Measurements from ENCODE around the gene CWF19L2. TPM values are rescaled to one million over a fixed set of nuclear protein-coding genes. Genes with fewer than 3 reads are reported as not detected.
"Not testable (repeated sequence)": the region's sequence is repeated elsewhere in the genome, so short reads cannot be mapped to it uniquely, and the experiment has no call there.

The CWF19L2 gene
- total RNA-seq, 4 donors from 2014 or later = 14.9 to 47.3 (median 26.7) TPM

DNA sequence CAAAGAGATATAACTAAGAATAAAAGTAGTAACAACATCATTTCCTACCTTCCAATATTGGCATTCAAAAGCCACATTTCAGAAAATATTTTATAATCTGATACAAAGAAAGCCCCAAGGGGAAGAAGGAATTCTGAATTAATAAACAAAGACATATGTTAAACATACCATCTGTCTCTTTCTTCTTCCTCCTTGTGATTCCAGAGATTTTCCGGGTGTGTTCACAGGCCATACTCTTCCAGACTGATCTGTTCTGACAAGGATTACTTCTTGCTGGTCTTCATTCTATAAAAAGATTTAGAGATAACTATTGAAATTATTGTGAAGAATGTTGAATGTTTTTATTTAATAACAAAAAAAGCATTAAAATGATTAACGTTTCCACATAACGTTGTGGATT is 65.0 kb downstream of the CWF19L2 start:
- Histone ChIP-seq H3K36me3 (peaks cover 0 to 53% of the 10 kb centered on the region in 2 donors), H3K9me3 (no peaks in the 10 kb centered on the region), H3K27ac (no peak overlapping the region), H3K27me3 (no peaks in the 10 kb centered on the region), H3K4me1 (no peaks in the 10 kb centered on the region), H3K4me3 (no peak overlapping the region)
- WGBS, 2 donors (ENCODE audit: low coverage in 1 of 2) = 70 to 75% methylated on average over 3 of the region's 3 CpGs
- TF ChIP-seq EP300 (IDR thresholded peaks at IDR 0.05) (no peak), POLR2AphosphoS5 (IDR thresholded peaks at IDR 0.05) (no peak), POLR2A (IDR thresholded peaks at IDR 0.05) (no peak)
- TF ChIP-seq, protein P1, sequence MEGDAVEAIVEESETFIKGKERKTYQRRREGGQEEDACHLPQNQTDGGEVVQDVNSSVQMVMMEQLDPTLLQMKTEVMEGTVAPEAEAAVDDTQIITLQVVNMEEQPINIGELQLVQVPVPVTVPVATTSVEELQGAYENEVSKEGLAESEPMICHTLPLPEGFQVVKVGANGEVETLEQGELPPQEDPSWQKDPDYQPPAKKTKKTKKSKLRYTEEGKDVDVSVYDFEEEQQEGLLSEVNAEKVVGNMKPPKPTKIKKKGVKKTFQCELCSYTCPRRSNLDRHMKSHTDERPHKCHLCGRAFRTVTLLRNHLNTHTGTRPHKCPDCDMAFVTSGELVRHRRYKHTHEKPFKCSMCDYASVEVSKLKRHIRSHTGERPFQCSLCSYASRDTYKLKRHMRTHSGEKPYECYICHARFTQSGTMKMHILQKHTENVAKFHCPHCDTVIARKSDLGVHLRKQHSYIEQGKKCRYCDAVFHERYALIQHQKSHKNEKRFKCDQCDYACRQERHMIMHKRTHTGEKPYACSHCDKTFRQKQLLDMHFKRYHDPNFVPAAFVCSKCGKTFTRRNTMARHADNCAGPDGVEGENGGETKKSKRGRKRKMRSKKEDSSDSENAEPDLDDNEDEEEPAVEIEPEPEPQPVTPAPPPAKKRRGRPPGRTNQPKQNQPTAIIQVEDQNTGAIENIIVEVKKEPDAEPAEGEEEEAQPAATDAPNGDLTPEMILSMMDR (IDR thresholded peaks at IDR 0.05) = no peak
- ATAC-seq = no peak

DNA sequence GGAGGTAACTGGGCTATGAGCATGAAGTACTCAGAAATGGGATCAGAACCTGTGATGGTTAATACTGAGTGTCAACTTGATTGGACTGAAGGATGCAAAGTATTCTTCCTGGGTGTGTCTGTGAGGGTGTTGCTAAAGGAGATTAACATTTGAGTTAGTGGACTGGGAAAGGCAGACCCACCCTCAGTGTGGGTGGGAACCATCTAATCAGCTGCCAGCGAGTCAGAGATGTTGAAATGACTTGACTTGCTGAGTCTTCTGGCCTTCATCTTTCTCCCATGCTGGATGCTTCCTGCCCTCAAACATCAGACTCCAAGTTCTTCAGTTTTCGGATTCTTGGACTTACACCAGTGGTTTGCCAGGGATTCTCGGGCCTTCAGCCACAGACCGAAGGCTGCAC is 66.9 kb downstream of the CWF19L2 start:
- not testable (repeated sequence) for ATAC-seq, H3K4me1 ChIP-seq, H3K4me3 ChIP-seq, H3K9me3 ChIP-seq, H3K27ac ChIP-seq, H3K27me3 ChIP-seq
- WGBS, 2 donors (ENCODE audit: low coverage in 1 of 2) = 100% methylated on average over 1 to 3 of the region's 4 CpGs
- H3K36me3 ChIP-seq = peaks cover 0 to 51% of the 10 kb centered on the region in 2 donors

DNA sequence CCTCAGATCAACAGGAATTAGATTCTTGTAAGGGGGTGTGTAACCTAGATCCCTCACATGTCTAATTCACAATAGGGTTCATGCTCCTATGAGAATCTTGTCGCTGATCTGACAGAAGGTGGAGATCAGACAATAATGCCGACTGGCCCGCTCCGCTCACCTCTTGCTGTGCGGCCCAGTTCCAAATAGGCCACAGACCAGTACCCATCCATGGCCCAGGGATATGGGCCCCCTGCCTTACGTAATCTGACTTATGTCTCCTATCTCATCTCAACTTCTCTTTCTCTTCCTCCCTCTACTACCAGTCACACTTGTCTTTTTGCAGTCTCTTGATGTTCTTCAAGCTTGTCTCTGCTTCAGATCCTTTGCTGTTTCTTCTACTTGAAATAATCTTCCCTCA is 70.0 kb downstream of the CWF19L2 start:
- Histone ChIP-seq H3K27ac (no peak overlapping the region), H3K4me3 (no peak overlapping the region), H3K27me3 (no peaks in the 10 kb centered on the region), H3K9me3 (no peaks in the 10 kb centered on the region), H3K4me1 (no peaks in the 10 kb centered on the region), H3K36me3 (peaks cover 0 to 57% of the 10 kb centered on the region in 2 donors)
- TF ChIP-seq POLR2AphosphoS5 (IDR thresholded peaks at IDR 0.05) (no peak), POLR2A (IDR thresholded peaks at IDR 0.05) (no peak)
- TF ChIP-seq, protein P1 (IDR thresholded peaks at IDR 0.05) = no peak
- WGBS, 2 donors (ENCODE audit: low coverage in 1 of 2) = 87 to 96% methylated on average over 6 of the region's 6 CpGs
- no peak for ATAC-seq

DNA sequence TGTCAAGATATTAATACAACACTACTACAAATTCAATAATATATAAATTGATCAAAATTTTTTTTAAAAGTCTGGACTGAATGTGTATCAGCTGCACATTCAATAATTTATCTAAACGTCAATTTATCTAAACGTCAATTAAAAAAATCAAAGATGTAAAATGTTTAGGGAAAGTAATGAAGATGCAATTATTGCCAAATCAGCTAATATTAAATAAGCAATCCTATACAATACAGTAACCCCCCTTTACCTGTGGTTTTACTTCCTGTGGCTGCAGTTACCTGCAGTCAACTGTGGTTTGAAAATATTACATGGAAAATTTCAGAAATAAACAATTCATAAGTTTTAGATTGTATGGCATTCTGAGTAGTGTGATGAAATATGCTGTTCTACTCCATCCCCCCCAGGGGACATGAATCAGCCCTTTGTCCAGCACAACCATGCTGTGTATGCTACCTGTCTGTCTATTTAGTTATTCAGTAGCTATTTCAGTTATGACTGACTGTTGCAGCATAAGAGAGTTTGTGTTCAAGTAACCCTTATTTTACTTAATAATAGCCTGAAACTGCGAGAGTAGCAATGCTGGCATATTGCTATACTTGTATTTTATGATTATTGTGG is 72.2 kb downstream of the CWF19L2 start:
- 91 to 93% methylated on average over 3 of the region's 3 CpGs for WGBS, 2 donors (ENCODE audit: low coverage in 1 of 2)
- Histone ChIP-seq H3K9me3 (no peaks in the 10 kb centered on the region), H3K27ac (no peak overlapping the region), H3K27me3 (no peaks in the 10 kb centered on the region), H3K4me1 (no peaks in the 10 kb centered on the region), H3K36me3 (peaks cover 0 to 38% of the 10 kb centered on the region in 2 donors), H3K4me3 (no peak overlapping the region)
- no peak for ATAC-seq
- no peak for TF ChIP-seq POLR2A (IDR thresholded peaks at IDR 0.05)
- no peak for TF ChIP-seq POLR2AphosphoS5 (IDR thresholded peaks at IDR 0.05)
- TF ChIP-seq EP300 (IDR thresholded peaks at IDR 0.05) = no peak
- TF ChIP-seq, protein P1 (IDR thresholded peaks at IDR 0.05) = no peak

DNA sequence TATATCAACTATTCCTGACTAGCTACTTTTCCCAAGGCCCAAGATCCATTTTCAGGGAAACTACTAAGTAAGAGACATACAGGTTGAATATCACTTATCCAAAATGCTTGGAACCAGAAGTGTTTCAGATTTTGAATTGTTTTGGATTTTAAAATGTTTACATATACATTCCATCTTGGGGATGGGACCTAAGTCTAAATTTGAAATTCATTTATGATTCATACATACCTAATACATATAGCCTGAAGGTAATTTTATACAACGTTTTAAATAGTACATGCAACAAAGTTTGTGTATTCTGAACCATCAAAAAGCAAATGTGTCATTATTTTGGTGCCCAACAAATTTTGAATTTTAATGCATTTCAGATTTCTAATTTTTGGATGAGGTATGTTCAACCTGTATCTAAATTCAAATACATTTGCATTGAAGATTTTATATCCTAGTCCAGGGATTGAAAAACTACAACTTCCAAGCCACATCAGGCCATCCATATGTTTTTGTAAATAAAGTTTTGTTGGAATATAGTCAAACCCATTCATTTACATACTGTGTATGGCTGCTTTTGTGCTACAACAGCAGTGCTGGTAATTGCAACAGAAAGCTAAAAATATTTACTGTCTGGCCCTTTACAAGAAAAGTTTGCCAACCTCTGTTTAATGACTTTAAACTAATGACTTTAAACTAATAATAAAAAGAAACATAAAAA is 73.3 kb downstream of the CWF19L2 start:
- no peaks in the 10 kb centered on the region for H3K4me1 ChIP-seq
- no peaks in the 10 kb centered on the region for H3K9me3 ChIP-seq
- no peak overlapping the region for H3K4me3 ChIP-seq
- TF ChIP-seq EP300 (IDR thresholded peaks at IDR 0.05) = no peak
- TF ChIP-seq, protein P1 (IDR thresholded peaks at IDR 0.05) = no peak
- TF ChIP-seq POLR2AphosphoS5 (IDR thresholded peaks at IDR 0.05) = no peak
- TF ChIP-seq POLR2A (IDR thresholded peaks at IDR 0.05) = no peak
- H3K36me3 ChIP-seq = peaks cover 0 to 26% of the 10 kb centered on the region in 2 donors
- no peak for ATAC-seq
- WGBS, 2 donors (ENCODE audit: low coverage in 1 of 2) = 100% methylated on average over 1 of the region's 1 CpG
- H3K27ac ChIP-seq = no peak overlapping the region
- H3K27me3 ChIP-seq = no peaks in the 10 kb centered on the region
